ENCODE data around the gene SLC29A2.

The SLC29A2 gene

DNA sequence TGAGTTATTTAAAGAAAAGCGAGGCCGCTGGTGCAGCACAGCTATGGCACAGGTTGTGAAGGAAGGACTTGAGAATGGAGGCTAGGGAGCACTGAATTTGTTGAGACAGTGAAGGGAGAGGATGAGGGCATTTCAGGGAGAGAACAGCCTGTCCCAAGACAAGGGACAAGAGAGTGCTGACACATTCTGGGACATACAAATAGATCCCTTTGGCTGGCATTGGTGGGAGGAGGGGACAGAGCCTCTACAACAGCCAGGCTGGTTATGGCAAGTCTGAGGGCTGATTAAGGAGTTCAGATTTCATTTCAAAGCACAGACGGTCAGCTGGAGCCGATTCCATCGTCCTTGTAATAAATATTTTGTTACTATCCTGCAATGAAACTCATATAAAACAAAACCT, 1.7 kb upstream of the SLC29A2 start:
- Histone ChIP-seq H3K27me3 (ENCODE audit: insufficient read depth, low read depth) (peaks cover 47% of the 10 kb centered on the region), H3K27ac (no peak overlapping the region), H3K4me3 (IDR thresholded peaks at IDR 0.05; ENCODE audit: insufficient read depth, low read depth, low read length) (no peak overlapping the region), H3K9ac (no peak overlapping the region), H3K4me1 (ENCODE audit: low read depth, poor library complexity, severe bottlenecking) (no peaks in the 10 kb centered on the region), H3K4me2 (no peak overlapping the region), H3K36me3 (ENCODE audit: insufficient read depth) (no peaks in the 10 kb centered on the region), H2AFZ (ENCODE audit: low read depth) (no peak overlapping the region), H3K79me2 (ENCODE audit: insufficient read depth, low read depth) (no peaks in the 10 kb centered on the region), H4K20me1 (ENCODE audit: insufficient read depth) (no peaks in the 10 kb centered on the region)
- no peak for TF ChIP-seq CTCF (conservative IDR thresholded peaks at IDR 0.05; ENCODE audit: low read depth, low read length)

GRCh38 chr11:66369073-66369894, 2.3 kb downstream of the SLC29A2 start:
- Histone ChIP-seq H3K36me3 (ENCODE audit: insufficient read depth) (no peaks in the 10 kb centered on the region), H4K20me1 (ENCODE audit: insufficient read depth) (no peaks in the 10 kb centered on the region), H3K79me2 (ENCODE audit: insufficient read depth, low read depth) (no peaks in the 10 kb centered on the region), H3K9ac (no peak overlapping the region), H3K4me1 (ENCODE audit: low read depth, poor library complexity, severe bottlenecking) (no peaks in the 10 kb centered on the region), H3K27ac (no peak overlapping the region), H2AFZ (ENCODE audit: low read depth) (no peak overlapping the region), H3K4me2 (no peak overlapping the region), H3K4me3 (IDR thresholded peaks at IDR 0.05; ENCODE audit: insufficient read depth, low read depth, low read length) (no peak overlapping the region), H3K27me3 (ENCODE audit: insufficient read depth, low read depth) (peaks cover 53% of the 10 kb centered on the region)
- no peak for TF ChIP-seq CTCF (conservative IDR thresholded peaks at IDR 0.05; ENCODE audit: low read depth, low read length)

GRCh38 chr11:66368484-66368883, 3.1 kb downstream of the SLC29A2 start:
- TF ChIP-seq CTCF (conservative IDR thresholded peaks at IDR 0.05; ENCODE audit: low read depth, low read length) = no peak
- Histone ChIP-seq H3K4me3 (IDR thresholded peaks at IDR 0.05; ENCODE audit: insufficient read depth, low read depth, low read length) (no peak overlapping the region), H2AFZ (ENCODE audit: low read depth) (no peak overlapping the region), H3K27ac (no peak overlapping the region), H3K4me2 (no peak overlapping the region), H3K9ac (no peak overlapping the region), H3K27me3 (ENCODE audit: insufficient read depth, low read depth) (peaks cover 48% of the 10 kb centered on the region), H3K4me1 (ENCODE audit: low read depth, poor library complexity, severe bottlenecking) (no peaks in the 10 kb centered on the region), H4K20me1 (ENCODE audit: insufficient read depth) (no peaks in the 10 kb centered on the region), H3K36me3 (ENCODE audit: insufficient read depth) (no peaks in the 10 kb centered on the region), H3K79me2 (ENCODE audit: insufficient read depth, low read depth) (no peaks in the 10 kb centered on the region)

DNA sequence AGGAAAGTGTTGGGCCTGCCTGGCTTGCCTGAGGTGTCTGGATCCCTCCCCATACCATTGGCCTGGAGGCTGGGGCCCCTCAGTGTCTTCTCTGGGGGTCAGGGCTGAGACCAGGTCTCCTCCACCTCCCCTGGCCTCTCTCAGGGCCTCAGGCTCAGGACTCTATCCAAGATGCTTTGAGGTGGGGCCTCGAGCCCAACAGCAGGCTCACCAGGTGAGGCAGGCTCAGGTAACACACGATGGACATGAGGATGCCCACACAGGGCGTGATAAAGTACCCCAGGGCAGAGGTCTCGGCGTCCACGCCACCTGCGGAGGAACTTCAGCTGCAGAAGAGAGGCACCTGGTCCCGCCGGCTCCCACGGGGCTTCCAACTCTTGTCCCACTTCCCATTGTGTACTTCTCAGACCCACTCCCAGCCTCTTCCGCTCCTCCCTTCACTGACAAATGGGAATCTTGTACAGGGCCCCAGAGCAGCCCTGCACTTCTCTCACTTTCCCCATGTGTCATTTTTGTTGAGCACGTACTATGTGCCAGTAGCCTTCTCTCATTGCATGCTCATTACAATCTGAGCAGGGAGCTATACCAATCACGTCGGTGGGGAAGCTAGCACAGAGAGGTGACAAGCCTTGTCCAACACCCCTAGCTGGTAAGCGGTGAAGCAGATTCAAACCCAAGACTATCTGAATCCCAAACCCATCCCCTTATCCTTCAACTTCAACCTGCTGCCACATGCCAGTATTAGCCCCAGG, 3.8 kb downstream of the SLC29A2 start:
- Histone ChIP-seq H3K79me2 (ENCODE audit: insufficient read depth, low read depth) (no peaks in the 10 kb centered on the region), H3K36me3 (ENCODE audit: insufficient read depth) (no peaks in the 10 kb centered on the region), H3K27ac (no peak overlapping the region), H3K4me1 (ENCODE audit: low read depth, poor library complexity, severe bottlenecking) (no peaks in the 10 kb centered on the region), H3K27me3 (ENCODE audit: insufficient read depth, low read depth) (peaks cover 41% of the 10 kb centered on the region), H2AFZ (ENCODE audit: low read depth) (no peak overlapping the region), H3K4me3 (IDR thresholded peaks at IDR 0.05; ENCODE audit: insufficient read depth, low read depth, low read length) (no peak overlapping the region), H3K9ac (no peak overlapping the region), H3K4me2 (no peak overlapping the region), H4K20me1 (ENCODE audit: insufficient read depth) (no peaks in the 10 kb centered on the region)
- no peak for TF ChIP-seq CTCF (conservative IDR thresholded peaks at IDR 0.05; ENCODE audit: low read depth, low read length)
